Right atrium auricular region (tissue), 2 donors: ENCODE measurements around the gene BPIFB2. TPM values are rescaled to one million over a fixed set of nuclear protein-coding genes. Genes with fewer than 3 reads are reported as not detected.

Source experiments
- DNase-seq: peaks from one replicate; pipeline ENCODE4 v3.0.0-alpha.2; 2019; ENCODE audit warnings: low spot score
- H3K27ac ChIP-seq, 2 donors: fragments of 200-600 bp; sonication (generic); 1 replicate in 1 of 2; 2 replicates in 1 of 2; pipeline ENCODE4 v1.5.1; 2016 to 2019
- H3K27me3 ChIP-seq, 2 donors: fragments of 200-600 bp; sonication (generic); one replicate each; pipeline versions ENCODE4 v1.5.1 to v1.6.0; 2017 to 2019
- H3K36me3 ChIP-seq: fragments of 200-600 bp; sonication (generic); one replicate; pipeline ENCODE4 v1.5.1; 2016
- H3K4me1 ChIP-seq, 2 donors: fragments of 200-600 bp; sonication (generic); one replicate each; pipeline versions ENCODE4 v1.5.1 to v1.6.0; 2017 to 2019
- H3K4me3 ChIP-seq, 2 donors: fragments of 200-600 bp; sonication (generic); 1 replicate in 1 of 2; 2 replicates in 1 of 2; pipeline ENCODE4 v1.5.1; 2017 to 2019; ENCODE audit warnings: mild to moderate bottlenecking in 1 of 2, moderate library complexity in 1 of 2
- H3K9me3 ChIP-seq, 2 donors: fragments of 200-600 bp; sonication (generic); one replicate each; pipeline ENCODE4 v1.5.1; 2019
- total RNA-seq, 2 donors: library from RNA; depleted of rRNA; stranded (reverse); fragments of >200 nt; gene quantifications; one replicate each; pipeline ENCODE4 v1.1.0, GENCODE V29; 2016
- TF ChIP-seq, protein P1 (sequence below), 2 donors: fragments of 200-600 bp; sonication (generic); IDR thresholded peaks; one replicate each; pipeline ENCODE4 v1.5.1; 2019; ENCODE audit warnings: antibody characterized with exemption in 2 of 2

BPIFB2 gene
- total RNA-seq, 2 donors from 2014 or later = not detected

DNA sequence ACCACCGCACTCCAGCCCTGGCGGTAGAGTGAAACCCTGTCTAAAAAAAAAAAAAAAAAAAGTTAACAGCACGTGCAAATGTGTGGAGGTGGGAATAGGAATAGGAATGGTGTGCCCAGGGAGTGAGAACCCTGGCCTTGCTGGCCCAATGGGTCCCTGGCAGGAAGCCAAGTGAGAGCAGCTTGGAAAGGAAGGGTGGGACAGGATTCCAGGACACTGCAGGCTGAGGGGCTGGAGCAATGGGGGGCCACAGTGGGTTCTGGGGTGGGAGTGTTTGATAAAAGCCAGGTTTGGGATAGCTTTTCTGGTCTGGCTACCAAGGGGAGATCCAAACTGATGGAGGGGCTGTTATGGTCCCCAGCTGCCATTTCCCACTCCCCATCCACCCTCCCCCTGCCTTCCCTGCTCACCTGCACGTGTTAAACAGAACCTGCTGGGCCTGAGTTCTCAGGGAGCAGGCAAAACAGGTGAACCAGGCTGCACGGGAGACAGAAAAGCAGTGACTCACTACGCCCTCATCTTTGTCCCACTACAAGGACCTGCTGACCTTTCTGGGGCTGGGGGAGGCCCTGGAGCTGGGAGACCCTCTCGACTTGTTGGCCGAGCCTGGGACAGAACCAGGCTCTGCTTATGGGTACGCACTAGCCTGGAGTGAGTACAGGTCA, 6.6 kb upstream of the BPIFB2 start:
- H3K27me3 ChIP-seq = no peaks in the 10 kb centered on the region
- H3K27ac ChIP-seq = no peak overlapping the region
- DNase-seq = no peak
- TF ChIP-seq, protein P1, sequence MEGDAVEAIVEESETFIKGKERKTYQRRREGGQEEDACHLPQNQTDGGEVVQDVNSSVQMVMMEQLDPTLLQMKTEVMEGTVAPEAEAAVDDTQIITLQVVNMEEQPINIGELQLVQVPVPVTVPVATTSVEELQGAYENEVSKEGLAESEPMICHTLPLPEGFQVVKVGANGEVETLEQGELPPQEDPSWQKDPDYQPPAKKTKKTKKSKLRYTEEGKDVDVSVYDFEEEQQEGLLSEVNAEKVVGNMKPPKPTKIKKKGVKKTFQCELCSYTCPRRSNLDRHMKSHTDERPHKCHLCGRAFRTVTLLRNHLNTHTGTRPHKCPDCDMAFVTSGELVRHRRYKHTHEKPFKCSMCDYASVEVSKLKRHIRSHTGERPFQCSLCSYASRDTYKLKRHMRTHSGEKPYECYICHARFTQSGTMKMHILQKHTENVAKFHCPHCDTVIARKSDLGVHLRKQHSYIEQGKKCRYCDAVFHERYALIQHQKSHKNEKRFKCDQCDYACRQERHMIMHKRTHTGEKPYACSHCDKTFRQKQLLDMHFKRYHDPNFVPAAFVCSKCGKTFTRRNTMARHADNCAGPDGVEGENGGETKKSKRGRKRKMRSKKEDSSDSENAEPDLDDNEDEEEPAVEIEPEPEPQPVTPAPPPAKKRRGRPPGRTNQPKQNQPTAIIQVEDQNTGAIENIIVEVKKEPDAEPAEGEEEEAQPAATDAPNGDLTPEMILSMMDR (IDR thresholded peaks at IDR 0.05) = no peak
- peaks cover 0 to 7% of the 10 kb centered on the region in 2 donors for H3K9me3 ChIP-seq
- no peak overlapping the region for H3K4me3 ChIP-seq
- H3K4me1 ChIP-seq = no peaks in the 10 kb centered on the region
- H3K36me3 ChIP-seq = no peaks in the 10 kb centered on the region

DNA sequence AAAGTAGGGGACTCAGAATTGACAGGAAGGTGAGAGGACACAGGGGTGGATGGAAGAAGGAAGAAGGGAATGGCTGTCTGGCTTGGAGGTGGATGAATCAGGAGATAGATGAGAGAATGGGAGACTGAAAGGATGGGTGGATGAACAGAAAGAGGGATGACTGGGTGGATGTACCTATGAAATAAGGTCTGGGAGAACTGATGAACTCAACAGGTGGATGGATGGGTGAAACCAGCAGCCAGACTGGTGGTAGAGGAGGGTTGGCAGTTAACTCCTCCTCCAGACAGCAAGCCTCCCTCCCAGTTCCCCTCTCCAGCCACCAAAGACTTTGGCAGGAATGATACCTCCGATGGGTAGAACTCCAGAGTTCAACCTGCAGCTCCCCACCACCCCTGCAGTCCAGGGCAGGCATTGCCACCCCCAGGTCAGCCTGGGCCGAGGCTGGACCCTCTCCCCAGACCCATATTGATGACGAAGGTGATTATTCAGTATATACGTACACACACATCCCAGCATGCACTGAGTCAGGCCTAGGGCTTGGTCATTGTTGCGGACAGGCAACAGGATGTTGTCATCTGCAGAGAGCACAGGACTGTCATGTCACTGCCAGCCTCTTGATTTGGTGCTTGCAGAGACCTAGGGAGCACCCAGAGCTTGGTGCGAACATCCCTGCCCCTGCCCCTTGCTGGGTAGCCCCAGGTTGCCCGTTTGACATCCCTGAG, 5.3 kb upstream of the BPIFB2 start:
- Histone ChIP-seq H3K9me3 (peaks cover 0 to 7% of the 10 kb centered on the region in 2 donors), H3K36me3 (no peaks in the 10 kb centered on the region), H3K4me3 (no peak overlapping the region), H3K4me1 (no peaks in the 10 kb centered on the region), H3K27ac (no peak overlapping the region), H3K27me3 (no peaks in the 10 kb centered on the region)
- no peak for DNase-seq
- TF ChIP-seq, protein P1 (IDR thresholded peaks at IDR 0.05) = no peak

DNA sequence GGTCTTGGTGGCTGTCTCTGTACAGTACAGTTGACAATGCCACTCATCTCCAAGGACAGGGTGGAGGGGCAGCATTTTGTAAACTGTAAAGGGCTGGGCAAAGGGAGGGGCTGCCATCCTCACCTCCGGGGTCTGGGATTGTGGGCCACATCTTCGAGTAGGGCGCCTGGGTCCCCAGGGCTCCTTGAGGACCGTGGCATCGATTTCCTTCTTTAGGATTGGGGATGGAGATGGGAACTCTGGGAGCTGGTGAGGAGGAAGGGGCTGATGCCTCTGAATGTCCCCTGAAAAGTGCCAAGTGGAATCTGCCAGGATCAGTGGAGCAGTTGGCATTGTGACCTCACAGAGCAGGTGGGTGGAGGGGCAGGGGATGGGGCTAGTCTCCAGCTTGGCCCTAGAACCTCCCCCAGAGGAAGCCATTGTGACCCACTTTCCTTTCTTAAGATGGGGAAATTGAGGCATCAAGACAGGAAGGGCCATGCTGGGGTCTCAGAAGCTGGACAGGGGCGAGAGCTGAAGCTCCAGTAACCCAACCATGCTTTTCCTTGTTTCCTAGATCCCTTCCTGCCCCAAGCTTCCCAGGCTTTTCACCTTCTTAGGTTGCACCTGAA, 3.3 kb upstream of the BPIFB2 start, which contains the start of gene SUN5:
Gene SUN5, minus strand, starts transcription at position 293 of the 611 bp plus-strand sequence. Its CDS starts 93 bp downstream, at position 200.
- no peak within 1 kb of the TSS for H3K27ac ChIP-seq
- H3K27me3 ChIP-seq = no peaks in the 10 kb centered on the region
- H3K9me3 ChIP-seq = peaks cover 0 to 7% of the 10 kb centered on the region in 2 donors
- H3K36me3 ChIP-seq = no peaks in the 10 kb centered on the region
- TF ChIP-seq, protein P1 (IDR thresholded peaks at IDR 0.05) = no peak
- no peak within 1 kb of the TSS for H3K4me3 ChIP-seq
- no peak for DNase-seq
- H3K4me1 ChIP-seq = no peaks in the 10 kb centered on the region

DNA sequence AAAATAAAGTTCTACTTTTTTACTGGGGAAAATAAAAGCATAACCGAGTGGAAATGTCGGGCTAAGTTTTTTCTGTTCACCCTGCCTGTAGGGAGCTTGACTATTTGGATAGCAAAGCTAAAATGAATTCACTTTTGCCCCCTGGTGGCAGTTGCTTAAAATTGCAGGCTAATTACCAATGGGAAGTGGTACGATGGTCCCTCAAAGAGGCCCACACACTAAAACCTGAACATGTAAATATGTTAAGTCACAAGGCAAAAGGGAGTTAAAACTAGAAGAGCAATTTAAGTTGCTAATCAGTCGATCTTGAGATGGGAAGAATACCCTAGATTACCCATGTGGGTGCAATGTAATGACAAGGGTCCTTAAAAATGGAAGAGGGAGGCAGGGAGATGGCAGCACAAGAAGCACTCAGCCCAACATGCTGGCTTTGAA, 2.4 kb upstream of the BPIFB2 start:
- TF ChIP-seq, protein P1 (IDR thresholded peaks at IDR 0.05) = peak in 1 of 2 donors; percentile 35
- Histone ChIP-seq H3K4me3 (no peak overlapping the region), H3K27ac (no peak overlapping the region), H3K4me1 (no peaks in the 10 kb centered on the region), H3K36me3 (no peaks in the 10 kb centered on the region), H3K9me3 (peaks cover 0 to 7% of the 10 kb centered on the region in 2 donors), H3K27me3 (no peaks in the 10 kb centered on the region)
- DNase-seq = no peak

DNA sequence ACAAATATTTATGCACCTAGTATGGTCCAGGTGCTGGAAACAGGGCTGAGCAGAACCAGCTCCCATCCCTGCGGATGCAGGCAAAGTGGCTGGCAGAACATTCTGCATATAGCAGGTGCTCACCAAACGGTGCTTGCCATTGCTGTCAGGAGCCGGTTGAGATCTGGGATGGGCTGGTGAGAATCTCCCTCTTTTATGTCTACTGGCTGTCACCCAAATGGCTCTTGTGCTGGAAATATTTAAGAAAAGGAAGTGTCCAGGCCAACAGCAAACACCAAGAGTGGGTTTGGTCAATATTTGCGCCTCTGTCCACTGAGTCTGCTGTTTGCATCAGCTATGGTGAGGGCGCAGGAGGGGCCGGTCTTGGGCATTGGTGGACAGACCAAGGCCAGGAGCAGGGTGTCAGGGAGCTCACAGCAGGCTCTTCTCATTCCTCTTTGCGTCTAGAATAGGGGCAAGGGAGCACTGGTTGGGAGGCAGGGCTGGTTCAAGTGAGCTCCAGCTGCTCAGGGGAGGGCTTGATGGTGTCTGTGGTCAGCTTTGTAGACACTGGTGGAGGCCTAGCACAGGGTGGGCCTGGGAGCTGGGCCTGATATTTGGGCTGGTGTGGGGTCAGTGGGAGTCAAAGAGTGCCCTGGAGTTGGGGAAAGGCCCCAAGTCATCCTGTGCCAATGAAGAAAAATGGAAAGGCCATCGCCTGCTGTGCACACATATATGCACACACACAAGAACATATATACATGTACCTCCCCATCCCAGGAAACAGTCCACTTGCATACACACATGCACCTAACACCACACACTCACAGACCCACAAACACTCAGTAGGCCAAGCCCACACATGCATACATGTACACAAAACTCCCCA, 1.4 kb upstream of the BPIFB2 start:
- no peak for DNase-seq
- Histone ChIP-seq H3K36me3 (no peaks in the 10 kb centered on the region), H3K4me3 (no peak overlapping the region), H3K4me1 (no peaks in the 10 kb centered on the region), H3K9me3 (peaks cover 0 to 7% of the 10 kb centered on the region in 2 donors), H3K27me3 (no peaks in the 10 kb centered on the region), H3K27ac (no peak overlapping the region)
- TF ChIP-seq, protein P1 (IDR thresholded peaks at IDR 0.05) = no peak
